ENCODE results near the gene ADIPOR2.
A peak's percentile ranks its signal among the peaks of the same experiment; 100 is the strongest.

The ADIPOR2 gene

GRCh38 chr12:1776170-1776921 lies 85.5 kb downstream of the ADIPOR2 start:
- DNase-seq (ENCODE audit: low read depth): no peak

- no peak for DNase-seq (ENCODE audit: low read depth)
Measured at GRCh38 chr12:1777798-1778197, 86.9 kb downstream of the ADIPOR2 start.

- no peak for DNase-seq (ENCODE audit: low read depth)
Measured at GRCh38 chr12:1778911-1779310, 88.0 kb downstream of the ADIPOR2 start.

GRCh38 chr12:1779783-1780182 lies 88.9 kb downstream of the ADIPOR2 start:
- no peak for DNase-seq (ENCODE audit: low read depth)

- no peak for DNase-seq (ENCODE audit: low read depth)
Measured at GRCh38 chr12:1781772-1782171, 90.9 kb downstream of the ADIPOR2 start.

DNA sequence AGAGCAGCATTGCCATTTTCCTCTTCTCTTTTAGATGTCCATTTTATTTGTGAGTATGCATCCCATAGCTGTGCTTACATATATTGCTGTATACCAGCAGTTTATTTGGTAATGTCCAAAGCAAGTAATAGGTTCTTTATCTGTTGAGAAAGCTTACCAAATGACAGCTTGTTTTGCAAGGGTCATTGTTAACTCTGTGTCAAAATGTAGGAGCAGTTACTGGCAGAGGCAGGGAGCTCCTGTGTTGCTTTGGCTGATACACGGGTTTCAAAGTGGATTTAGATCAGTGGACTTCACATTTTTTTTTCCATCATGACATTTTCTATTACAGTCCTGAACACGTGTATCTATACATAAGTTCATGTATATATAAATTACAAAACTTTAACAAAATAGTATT lies 91.3 kb downstream of the ADIPOR2 start:
- no peak for DNase-seq (ENCODE audit: low read depth)

- DNase-seq (ENCODE audit: low read depth): no peak
Measured at GRCh38 chr12:1787714-1788113, 96.8 kb downstream of the ADIPOR2 start.

GRCh38 chr12:1790444-1790843 lies 99.6 kb downstream of the ADIPOR2 start:
- DNase-seq (ENCODE audit: low read depth): no peak

DNA sequence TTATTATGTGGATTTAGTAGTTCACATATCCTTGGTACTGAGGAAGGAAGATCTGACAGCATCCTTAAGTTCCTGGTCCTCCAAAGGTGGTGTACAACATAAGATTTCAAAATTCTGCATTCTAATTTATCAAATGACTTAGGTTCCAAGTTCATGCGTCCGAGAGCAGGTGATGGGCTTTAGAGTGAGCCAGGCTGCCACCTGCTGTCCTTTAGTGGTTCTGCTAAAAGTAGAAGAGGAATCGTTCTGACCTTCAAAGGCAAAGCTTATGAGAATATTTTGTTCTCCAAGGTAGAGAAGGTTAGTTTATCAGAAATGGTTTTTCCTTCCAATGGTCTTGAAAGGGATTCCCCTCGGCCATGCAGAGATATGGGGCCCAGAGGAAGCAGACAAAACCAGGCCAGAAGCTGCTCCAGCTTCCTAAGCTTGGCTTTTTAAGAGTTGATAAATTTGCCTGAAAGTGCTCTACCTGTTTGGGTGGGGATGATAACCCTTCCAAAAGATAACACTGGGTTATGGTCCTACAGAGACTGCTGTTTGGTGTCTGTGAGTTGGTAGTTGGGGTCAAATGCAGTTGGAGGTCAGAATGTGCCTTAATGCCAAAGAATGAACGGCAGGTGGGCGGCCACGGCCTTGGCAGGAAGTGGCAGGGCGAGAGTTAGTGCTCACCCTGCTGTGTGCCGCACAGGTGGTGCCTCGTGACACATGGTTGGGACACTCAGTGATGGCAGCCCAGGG lies 100.4 kb downstream of the ADIPOR2 start:
- DNase-seq (ENCODE audit: low read depth): no peak

DNA sequence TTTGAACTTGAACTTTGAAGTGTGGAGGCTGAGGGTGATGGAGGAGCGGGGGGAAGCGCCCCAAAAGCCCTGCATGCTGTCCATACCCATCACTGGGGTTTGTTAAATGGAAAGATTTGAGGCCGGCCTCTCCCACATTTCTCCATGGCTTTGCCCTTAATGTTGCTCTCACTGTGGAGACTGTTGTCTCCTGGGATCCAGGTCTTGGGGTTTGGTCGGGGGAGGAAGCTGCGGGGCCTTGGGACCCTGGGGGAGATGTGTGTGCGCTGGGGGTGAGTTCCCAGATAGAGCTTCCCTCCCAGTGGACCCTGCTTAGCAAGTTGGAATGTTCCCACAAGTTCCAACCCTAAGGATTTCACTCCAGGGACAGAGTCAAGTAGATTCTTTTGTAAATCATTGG lies 101.5 kb downstream of the ADIPOR2 start:
- no peak for DNase-seq (ENCODE audit: low read depth)

DNA sequence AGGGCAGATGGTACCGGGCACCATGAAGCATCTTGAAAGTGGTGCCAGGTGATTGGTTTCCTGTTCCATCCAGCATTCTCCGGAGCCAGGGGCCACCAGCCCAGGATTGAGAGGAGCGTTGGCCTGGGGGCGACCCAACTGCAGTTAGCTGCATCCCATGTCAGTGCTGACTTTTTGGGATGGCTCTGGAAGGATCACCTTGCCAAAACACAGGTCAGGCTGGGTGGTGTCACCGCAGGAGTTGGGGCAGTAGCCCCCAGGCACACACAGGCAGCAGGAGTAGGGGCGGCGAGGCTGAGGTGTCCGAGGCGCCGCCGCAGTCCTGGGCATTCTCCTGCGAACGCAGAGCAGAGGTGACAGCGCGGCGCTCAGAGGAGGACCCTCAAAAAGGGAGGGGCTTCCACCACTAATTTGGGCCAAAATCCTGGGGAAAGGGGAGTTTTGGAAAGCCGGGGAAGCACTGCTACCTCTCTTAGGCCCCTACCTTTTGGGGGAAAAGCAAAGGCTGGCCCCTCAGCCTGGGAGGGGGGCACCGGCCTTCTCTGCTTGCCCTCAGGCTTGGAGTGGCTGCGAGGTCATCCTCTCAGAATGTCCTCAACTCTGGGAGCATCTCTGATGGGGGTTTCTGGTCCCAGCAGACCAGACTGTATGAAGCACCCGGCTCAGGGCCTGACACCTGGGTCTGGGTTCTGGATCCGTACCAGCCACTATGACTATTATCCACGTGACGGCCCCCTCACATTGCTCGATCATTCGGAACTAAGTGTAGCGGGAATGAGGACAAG lies 102.7 kb downstream of the ADIPOR2 start:
- no peak for DNase-seq (ENCODE audit: low read depth)

DNA sequence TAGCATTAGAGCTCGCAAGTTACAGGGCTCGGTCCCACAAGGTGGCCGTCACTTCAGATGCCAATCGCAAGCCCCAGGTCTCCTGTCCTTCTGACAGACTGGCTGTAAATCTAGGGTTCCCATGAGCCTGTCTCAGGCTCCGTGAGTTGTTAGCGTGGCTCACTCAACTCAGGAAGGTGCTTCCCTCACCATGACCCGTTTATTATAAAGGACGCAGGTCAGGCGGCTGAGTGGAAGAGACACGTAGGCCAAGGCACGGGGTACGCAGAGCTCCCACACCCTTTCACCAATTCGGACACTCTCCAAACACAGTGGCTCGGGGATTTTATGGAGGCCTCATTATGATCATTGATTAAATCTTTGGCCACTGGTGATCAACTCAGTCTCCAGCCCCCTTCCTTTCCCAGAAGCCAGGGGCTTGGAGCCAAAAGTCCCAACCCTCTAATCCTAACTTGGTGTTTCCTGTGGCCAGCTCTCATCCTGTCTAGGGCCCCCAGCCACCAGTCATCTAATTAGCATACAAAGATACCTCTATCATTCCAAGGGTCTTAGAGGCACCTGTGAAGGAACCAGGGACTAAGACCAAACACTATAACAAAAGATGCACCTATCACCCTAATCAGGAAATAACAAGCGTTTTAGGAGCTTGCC lies 103.7 kb downstream of the ADIPOR2 start:
- no peak for DNase-seq (ENCODE audit: low read depth)

- no peak for DNase-seq (ENCODE audit: low read depth)
Measured at GRCh38 chr12:1795221-1795784, 104.4 kb downstream of the ADIPOR2 start.

GRCh38 chr12:1795785-1796514 lies 105.1 kb downstream of the ADIPOR2 start:
- peak; percentile 82 for DNase-seq (ENCODE audit: low read depth)

DNA sequence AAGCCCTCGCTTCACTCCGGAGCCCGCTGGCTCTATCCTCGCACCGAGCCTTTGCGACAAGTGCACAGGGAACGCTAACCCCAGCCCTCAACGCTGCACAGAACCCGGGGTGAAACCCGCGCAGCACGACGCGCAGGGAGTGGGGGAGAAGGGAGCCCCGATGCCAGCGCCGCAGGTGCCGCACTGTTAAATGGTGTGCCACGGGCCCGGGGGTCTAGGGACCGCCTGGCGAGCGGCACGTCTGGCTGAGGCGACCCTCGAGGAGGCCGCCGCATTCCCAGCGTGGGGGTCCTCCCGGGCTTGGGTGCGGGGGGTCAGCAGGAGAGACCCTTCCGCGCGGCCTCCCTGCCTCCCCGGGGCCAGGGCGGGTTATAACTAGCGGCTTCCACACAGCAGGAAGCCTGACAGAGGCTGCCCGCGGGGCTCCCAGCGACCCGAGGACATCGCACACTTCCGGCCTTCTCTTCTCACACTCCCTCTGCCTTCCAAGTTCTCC lies 105.7 kb downstream of the ADIPOR2 start:
- peak; percentile 23 for DNase-seq (ENCODE audit: low read depth)

DNA sequence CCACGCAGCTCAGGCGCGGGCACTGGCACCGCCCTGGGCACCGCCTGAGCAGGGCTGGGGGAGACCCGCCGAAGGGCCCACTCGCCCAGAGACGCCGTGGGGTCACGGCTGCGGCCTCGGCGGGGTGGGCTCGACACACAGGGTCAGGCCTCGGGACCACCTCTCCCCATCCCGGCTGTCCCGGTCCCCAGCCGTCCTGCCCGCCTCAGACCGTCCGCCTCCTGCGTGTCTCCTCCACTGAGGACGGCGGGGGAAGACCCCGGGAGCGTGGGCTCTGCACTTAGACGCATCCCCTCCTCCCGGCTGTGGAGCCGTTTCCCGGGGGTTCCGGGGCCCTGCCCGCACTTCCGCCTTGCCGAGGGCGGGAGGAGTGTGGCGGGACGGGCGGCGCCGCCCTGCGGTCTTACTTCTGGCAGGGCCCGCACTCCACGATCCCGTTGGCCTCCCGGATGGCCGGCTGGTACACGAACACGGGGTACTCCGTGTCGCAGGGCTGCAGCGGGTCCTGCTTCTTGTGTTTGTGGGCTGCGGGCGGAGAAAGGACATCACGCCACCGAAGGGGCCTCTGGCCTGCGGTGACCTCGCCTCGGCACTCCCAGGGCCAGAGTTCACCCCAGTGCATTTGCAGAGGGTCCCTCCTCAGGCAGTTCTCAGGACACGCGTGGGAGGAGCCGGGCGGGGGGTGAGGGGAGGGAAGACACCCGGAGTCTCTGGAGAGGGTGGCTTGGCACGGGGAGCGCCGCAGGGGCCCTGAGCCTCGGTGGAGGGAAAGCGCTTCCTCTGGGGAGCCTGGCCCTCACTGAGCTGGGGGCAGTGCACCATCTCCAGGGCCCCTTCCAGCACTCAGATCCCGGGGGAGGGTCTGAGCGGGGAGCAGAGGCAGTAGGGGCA lies 106.4 kb downstream of the ADIPOR2 start:
- peak; percentile 23 for DNase-seq (ENCODE audit: low read depth)

DNA sequence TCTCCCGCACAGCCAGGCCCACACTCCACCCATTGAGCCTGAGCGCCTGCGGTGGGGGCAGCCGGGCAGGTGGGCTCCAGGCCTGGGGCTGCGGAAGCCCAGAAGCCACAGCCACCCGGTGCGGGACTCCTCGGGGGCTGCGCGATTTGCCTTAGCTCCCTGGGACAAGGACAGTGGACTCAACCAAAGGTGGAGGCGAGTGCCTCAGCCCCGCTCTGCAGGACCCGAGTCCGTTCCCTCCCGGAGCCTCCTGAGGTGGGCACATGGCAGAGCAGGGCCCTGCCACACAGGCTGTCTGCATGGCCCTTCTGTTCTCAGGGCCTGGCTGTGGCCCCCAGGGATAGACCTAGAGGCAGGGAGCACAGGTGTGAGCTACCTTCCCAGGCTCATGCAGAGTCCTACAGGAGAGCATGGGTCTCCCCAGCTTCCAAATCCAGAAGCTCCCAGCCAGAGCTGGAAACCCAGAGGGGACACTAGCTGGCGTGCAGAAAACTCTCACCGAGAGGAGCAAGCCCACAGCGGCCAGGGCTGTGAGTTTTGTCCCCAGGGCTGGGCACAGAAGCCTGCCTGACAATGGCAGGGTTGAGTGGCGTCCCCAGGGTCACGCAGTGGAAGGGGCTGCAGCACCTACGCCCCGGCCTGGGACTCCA lies 107.2 kb downstream of the ADIPOR2 start:
- DNase-seq (ENCODE audit: low read depth): no peak

DNA sequence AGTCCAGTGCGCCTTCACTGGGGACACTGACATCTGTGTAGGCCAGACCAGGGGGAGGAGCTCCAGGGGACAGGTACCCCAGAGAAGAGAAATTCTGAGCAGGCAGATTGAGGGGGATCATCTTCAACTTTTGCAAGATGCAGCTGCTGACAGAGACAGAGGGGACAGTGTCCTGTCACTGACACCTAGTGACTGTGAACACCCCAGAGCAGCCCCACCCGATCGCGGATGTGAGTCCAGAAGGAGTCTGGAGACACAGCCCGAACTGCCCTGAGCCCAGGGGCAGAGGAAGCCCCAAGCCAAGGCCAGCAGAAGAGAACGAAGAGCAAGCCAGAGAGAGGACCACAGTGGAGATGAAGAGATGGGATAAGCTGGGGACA lies 107.8 kb downstream of the ADIPOR2 start:
- no peak for DNase-seq (ENCODE audit: low read depth)

DNA sequence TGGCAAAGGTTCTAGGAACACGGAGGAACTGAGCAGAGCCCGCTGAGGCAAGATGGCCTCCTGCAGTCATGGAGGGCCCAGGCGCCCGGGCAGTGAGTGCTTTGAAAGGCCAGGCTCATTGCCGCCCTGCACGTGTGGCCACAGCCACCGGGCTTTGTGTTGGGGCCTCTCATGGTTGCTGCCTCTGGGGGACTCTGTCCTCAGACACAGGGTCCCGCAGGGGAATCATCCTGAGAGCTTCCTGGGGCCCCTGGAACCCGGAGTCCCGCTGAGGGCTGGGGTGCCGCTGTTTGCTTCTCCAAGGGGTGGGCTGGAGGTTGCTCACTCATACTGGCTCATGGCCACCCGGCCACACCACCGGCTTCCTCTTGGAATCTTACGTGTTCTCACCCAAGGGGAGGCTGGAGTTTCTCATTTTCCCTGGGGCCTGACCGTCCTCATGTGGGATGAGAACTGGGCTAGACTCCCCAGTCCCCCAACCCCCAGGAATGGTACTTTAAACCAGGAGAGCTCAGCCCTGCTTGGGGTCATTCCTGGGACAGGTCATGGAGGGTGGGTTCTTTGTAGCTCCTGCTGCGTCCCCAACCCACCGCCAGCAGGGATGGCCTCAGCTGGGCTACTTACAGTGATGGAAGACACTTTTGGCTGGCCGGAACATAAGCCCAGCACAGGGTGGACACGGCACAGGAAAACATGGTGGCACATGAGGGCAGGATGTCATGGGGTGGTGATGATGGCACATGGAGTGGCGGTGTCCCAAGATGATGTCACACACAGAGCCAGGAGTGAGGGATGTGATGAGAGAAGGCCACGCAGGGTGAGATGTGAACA lies 108.4 kb downstream of the ADIPOR2 start:
- no peak for DNase-seq (ENCODE audit: low read depth)
